ENCODE results near the gene TAF1B.

Gene TAF1B

GRCh38 chr2:9945596-9945995 lies 102.3 kb downstream of the TAF1B start:
- peak; percentile 34 for DNase-seq

GRCh38 chr2:9946076-9946475 lies 102.8 kb downstream of the TAF1B start:
- DNase-seq, result no peak

GRCh38 chr2:9946818-9947217 lies 103.5 kb downstream of the TAF1B start:
- DNase-seq, result no peak

GRCh38 chr2:9948721-9949120 lies 105.4 kb downstream of the TAF1B start:
- DNase-seq, result no peak

- no peak for DNase-seq
These were observed 106.1 kb downstream of the TAF1B start for GRCh38 chr2:9949239-9949991.

GRCh38 chr2:9949992-9950520 lies 106.8 kb downstream of the TAF1B start:
- no peak for DNase-seq

GRCh38 chr2:9950521-9951271 lies 107.4 kb downstream of the TAF1B start:
- peak; percentile 69 for DNase-seq

GRCh38 chr2:9951272-9951521 lies 107.9 kb downstream of the TAF1B start:
- DNase-seq, result no peak

- DNase-seq, result peak; percentile 96
These were observed 108.4 kb downstream of the TAF1B start, which contains the start of gene GRHL1 for GRCh38 chr2:9951522-9952285. Gene GRHL1, plus strand, starts transcription at chr2:9951693. Its CDS starts 141 bp downstream, at chr2:9951834.

GRCh38 chr2:9952286-9952737 lies 109.0 kb downstream of the TAF1B start:
- no peak for DNase-seq

- DNase-seq, result peak; percentile 55
These were observed 109.7 kb downstream of the TAF1B start for GRCh38 chr2:9952856-9953503.

- DNase-seq, result no peak
These were observed 110.9 kb downstream of the TAF1B start for GRCh38 chr2:9954136-9954535.

- DNase-seq, result no peak
These were observed 114.8 kb downstream of the TAF1B start for GRCh38 chr2:9958057-9958456.

GRCh38 chr2:9959262-9959661 lies 116.0 kb downstream of the TAF1B start:
- DNase-seq, result no peak

- peak; percentile 40 for DNase-seq
These were observed 117.7 kb downstream of the TAF1B start for GRCh38 chr2:9961013-9961412.

GRCh38 chr2:9964334-9964980 lies 121.2 kb downstream of the TAF1B start:
- DNase-seq, result peak; percentile 79

GRCh38 chr2:9965119-9965822 lies 122.0 kb downstream of the TAF1B start:
- no peak for DNase-seq

- no peak for DNase-seq
These were observed 123.3 kb downstream of the TAF1B start for GRCh38 chr2:9966491-9967022.

GRCh38 chr2:9967053-9967775 lies 123.9 kb downstream of the TAF1B start:
- DNase-seq, result peak; percentile 42
